WTC11 (cell line): ENCODE data around the gene ZBTB7B. TPM values are rescaled to one million over a fixed set of nuclear protein-coding genes. Genes with fewer than 3 reads are reported as not detected.

Experiments
- ATAC-seq: fragments of 200-7000 bp; cut with Tn5 transposase; 2 replicates; pipeline ENCODE4 v1.10.0; 2021; ENCODE audit warnings: mild to moderate bottlenecking, moderate library complexity
- CTCF ChIA-PET: fragments of 300-600 bp; sonication (Branson Sonifier 250); formaldehyde crosslinking; loops from one replicate; lab custom pipeline; 2021; ENCODE audit warnings: antibody characterized with exemption; lab: Charles Lee
- POLR2A ChIA-PET: fragments of 350-600 bp; sonication (Branson Sonifier 250); formaldehyde crosslinking; loops from one replicate; lab custom pipeline; 2021; ENCODE audit warnings: antibody characterized with exemption; lab: Charles Lee
- DNase-seq: peaks from one replicate; pipeline ENCODE4 v3.0.0; 2021; ENCODE audit warnings: low spot score
- H3K27ac Mint-ChIP-seq: 2 replicates; pipeline ENCODE4 v1.8.0; 2021; ENCODE audit warnings: mixed read lengths
- H3K27me3 Mint-ChIP-seq: 2 replicates; pipeline ENCODE4 v1.8.0; 2021; ENCODE audit warnings: low read depth, mild to moderate bottlenecking, moderate library complexity, mixed read lengths
- H3K36me3 Mint-ChIP-seq: 2 replicates; pipeline ENCODE4 v1.8.0; 2021; ENCODE audit warnings: mixed read lengths
- H3K4me1 Mint-ChIP-seq: 2 replicates; pipeline ENCODE4 v1.8.0; 2022; ENCODE audit warnings: mixed read lengths
- H3K4me3 Mint-ChIP-seq: 2 replicates; pipeline ENCODE4 v1.8.0; 2021; ENCODE audit warnings: mild to moderate bottlenecking, moderate library complexity, mixed read lengths
- H3K9me3 Mint-ChIP-seq: 2 replicates; pipeline ENCODE4 v1.8.0; 2021; ENCODE audit warnings: mixed read lengths
- ATF1 ChIP-seq: sonication (generic); formaldehyde crosslinking; IDR thresholded peaks from 2 replicates; pipeline ENCODE4 v1.8.1; 2023; ENCODE audit warnings: mild to moderate bottlenecking, moderate library complexity, missing genetic modification reagents
- ATF2 ChIP-seq: sonication (generic); formaldehyde crosslinking; IDR thresholded peaks from 2 replicates; pipeline ENCODE4 v1.8.1; 2022; ENCODE audit warnings: low read depth, missing genetic modification reagents, borderline replicate concordance
- ATF6 ChIP-seq: sonication (generic); formaldehyde crosslinking; IDR thresholded peaks from 2 replicates; pipeline ENCODE4 v1.8.1; 2023; ENCODE audit warnings: mild to moderate bottlenecking, missing genetic modification reagents
- CREM ChIP-seq: sonication (generic); formaldehyde crosslinking; IDR thresholded peaks from 2 replicates; pipeline ENCODE4 v1.8.1; 2022; ENCODE audit warnings: mild to moderate bottlenecking, missing genetic modification reagents, moderate library complexity
- E2F4 ChIP-seq: sonication (generic); formaldehyde crosslinking; IDR thresholded peaks from 2 replicates; pipeline ENCODE4 v1.8.1; 2022; ENCODE audit warnings: low read depth, mild to moderate bottlenecking, moderate library complexity, missing genetic modification reagents, borderline replicate concordance
- ESRRA ChIP-seq: sonication (generic); formaldehyde crosslinking; IDR thresholded peaks from 2 replicates; pipeline ENCODE4 v1.8.1; 2022; ENCODE audit warnings: mild to moderate bottlenecking, missing genetic modification reagents, borderline replicate concordance
- FOXK1 ChIP-seq: sonication (generic); formaldehyde crosslinking; IDR thresholded peaks from 2 replicates; pipeline ENCODE4 v1.8.0; 2022; ENCODE audit warnings: mild to moderate bottlenecking, moderate library complexity, missing genetic modification reagents
- GABPB1 ChIP-seq: sonication (generic); formaldehyde crosslinking; IDR thresholded peaks from 2 replicates; pipeline ENCODE4 v1.8.1; 2023; ENCODE audit warnings: mild to moderate bottlenecking, missing genetic modification reagents
- GTF2I ChIP-seq: fragments of 250-450 bp; sonication (Bioruptor Pico); conservative IDR thresholded peaks from 2 replicates; pipeline ENCODE4 v1.4.0; 2021; ENCODE audit warnings: mild to moderate bottlenecking
- HMGA2 ChIP-seq: fragments of 250-450 bp; sonication (Bioruptor Pico); IDR thresholded peaks from 2 replicates; pipeline ENCODE4 v1.4.0; 2021; ENCODE audit warnings: mild to moderate bottlenecking, moderate library complexity
- JUN ChIP-seq: sonication (generic); formaldehyde crosslinking; IDR thresholded peaks from 2 replicates; pipeline ENCODE4 v1.8.0; 2023; ENCODE audit warnings: mild to moderate bottlenecking, missing genetic modification reagents
- MLX ChIP-seq: sonication (generic); formaldehyde crosslinking; IDR thresholded peaks from 2 replicates; pipeline ENCODE4 v1.8.1; 2023; ENCODE audit warnings: mild to moderate bottlenecking, missing genetic modification reagents, moderate library complexity
- NFE2L1 ChIP-seq: sonication (generic); formaldehyde crosslinking; IDR thresholded peaks from 2 replicates; pipeline ENCODE4 v1.8.1; 2023; ENCODE audit warnings: missing genetic modification reagents
- NR1H2 ChIP-seq: sonication (generic); formaldehyde crosslinking; IDR thresholded peaks from 2 replicates; pipeline ENCODE4 v1.9.0; 2021; ENCODE audit warnings: mild to moderate bottlenecking, moderate library complexity, missing genetic modification reagents
- RELA ChIP-seq: sonication (generic); formaldehyde crosslinking; IDR thresholded peaks from 2 replicates; pipeline ENCODE4 v1.8.1; 2022; ENCODE audit warnings: missing genetic modification reagents, mild to moderate bottlenecking, borderline replicate concordance
- SOX15 ChIP-seq: fragments of 250-450 bp; sonication (Bioruptor Pico); IDR thresholded peaks from 2 replicates; pipeline ENCODE4 v1.9.0; 2021; ENCODE audit warnings: mild to moderate bottlenecking
- ZNF121 ChIP-seq: sonication (generic); formaldehyde crosslinking; IDR thresholded peaks from 2 replicates; pipeline ENCODE4 v1.8.0; 2023; ENCODE audit warnings: missing genetic modification reagents
- ZNF138 ChIP-seq: sonication (generic); formaldehyde crosslinking; conservative IDR thresholded peaks from 2 replicates; pipeline ENCODE4 v1.8.1; 2022; ENCODE audit warnings: mild to moderate bottlenecking, moderate library complexity, missing genetic modification reagents
- ZNF263 ChIP-seq: sonication (generic); formaldehyde crosslinking; IDR thresholded peaks from 2 replicates; pipeline ENCODE4 v1.8.1; 2022; ENCODE audit warnings: low read depth, mild to moderate bottlenecking, moderate library complexity, missing genetic modification reagents
- ZNF281 ChIP-seq: sonication (generic); formaldehyde crosslinking; IDR thresholded peaks from 2 replicates; pipeline ENCODE4 v1.8.0; 2023; ENCODE audit warnings: mild to moderate bottlenecking, missing genetic modification reagents
- ZNF512 ChIP-seq: sonication (generic); formaldehyde crosslinking; IDR thresholded peaks from 2 replicates; pipeline ENCODE4 v1.8.1; 2022; ENCODE audit warnings: missing genetic modification reagents, borderline replicate concordance
- ZSCAN18 ChIP-seq: fragments of 250-450 bp; sonication (Bioruptor Pico); IDR thresholded peaks from 2 replicates; pipeline ENCODE4 v2.1.2; 2022; ENCODE audit warnings: mild to moderate bottlenecking, moderate library complexity
- total RNA-seq: library from RNA; stranded (reverse); gene quantifications from 3 replicates; pipeline ENCODE4 v1.2.3, GENCODE V29; 2021

Gene ZBTB7B
- total RNA-seq, 1 experiment from 2014 or later: 29.8 TPM

GRCh38 chr1:155026588-155026987 lies 24.0 kb downstream of the ZBTB7B start (continued):
- TF ChIP-seq GTF2I (CRISPR knock-in tag) (no peak), ESRRA (CRISPR knock-in tag) (no peak), ZSCAN18 (CRISPR knock-in tag) (no peak), ZNF138 (CRISPR knock-in tag) (no peak), ZNF121 (CRISPR knock-in tag) (no peak)

GRCh38 chr1:155029513-155030242 lies 27.1 kb downstream of the ZBTB7B start:
- Mint-ChIP-seq H3K4me3 (no peak overlapping the region), H3K4me1 (no peaks in the 10 kb centered on the region), H3K27ac (no peak overlapping the region), H3K36me3 (no peaks in the 10 kb centered on the region), H3K27me3 (peaks cover 3% of the 10 kb centered on the region; the same call in 1 of the 2 replicates), H3K9me3 (no peaks in the 10 kb centered on the region)
- ChIA-PET CTCF (interaction anchor here (1.0 to 2.3 kb wide), 4 partner anchors 12 to 55 kb away, joined by 3 to 6 read pairs (median 4); no protein-coding TSS in a partner anchor), POLR2A (interaction anchor here (0.5 kb wide), 1 partner anchor 386 kb away, joined by 3 read pairs; no protein-coding TSS in a partner anchor)
- TF ChIP-seq NR1H2 (CRISPR knock-in tag) (no peak), JUN (no peak), CREM (CRISPR knock-in tag) (no peak), GABPB1 (no peak), SOX15 (CRISPR knock-in tag) (no peak), ZNF263 (peak; percentile 63; the same call in 1 of the 2 replicates), ATF2 (no peak), RELA (CRISPR knock-in tag) (no peak)
- ATAC-seq: no peak
- DNase-seq: no peak

GRCh38 chr1:155030243-155030795 lies 27.7 kb downstream of the ZBTB7B start:
- no peaks in the 10 kb centered on the region for H3K9me3 Mint-ChIP-seq
- TF ChIP-seq NFE2L1 (CRISPR knock-in tag) (no peak), E2F4 (CRISPR knock-in tag) (no peak), ATF1 (CRISPR knock-in tag) (no peak), ATF6 (no peak), MLX (CRISPR knock-in tag) (no peak), ZNF281 (CRISPR knock-in tag) (no peak), ZNF512 (CRISPR knock-in tag) (no peak), HMGA2 (CRISPR knock-in tag) (no peak), FOXK1 (no peak)

More at GRCh38 chr1:155030243-155030795, 27.7 kb downstream of the ZBTB7B start:
- peaks cover 3% of the 10 kb centered on the region; the same call in 1 of the 2 replicates for H3K27me3 Mint-ChIP-seq
- no peaks in the 10 kb centered on the region for H3K36me3 Mint-ChIP-seq
- H3K27ac Mint-ChIP-seq: no peak overlapping the region
- H3K4me1 Mint-ChIP-seq: no peaks in the 10 kb centered on the region
- DNase-seq (no peak), ATAC-seq (no peak)
- no peak overlapping the region for H3K4me3 Mint-ChIP-seq
- ChIA-PET POLR2A (no interaction called here), CTCF (interaction anchor here (0.5 to 2.1 kb wide), 5 partner anchors 13 to 68 kb away, joined by 3 to 5 read pairs (median 4); no protein-coding TSS in a partner anchor)
